ENCODE measurements around the gene NCLN. TPM values are rescaled to one million over a fixed set of nuclear protein-coding genes. Genes with fewer than 3 reads are reported as not detected.

NCLN gene
- total and polyA plus RNA-seq, 2 donors (not counting 1 experiment from before 2014, with no cell fraction given): 33.0 to 35.8 TPM

GRCh38 chr19:3203805-3204645 is 18.3 kb downstream of the NCLN start:
- H3K9me3 ChIP-seq (ENCODE audit: control insufficient read depth, insufficient read depth, low read depth, low read length): no peaks in the 10 kb centered on the region
- no peaks in the 10 kb centered on the region for H4K20me1 ChIP-seq (ENCODE audit: control insufficient read depth, extremely low read depth, insufficient read depth, low read length)
- no peaks in the 10 kb centered on the region for H3K27me3 ChIP-seq (ENCODE audit: control insufficient read depth, insufficient read depth, low read length)
- no peak overlapping the region for H3K9ac ChIP-seq (ENCODE audit: insufficient read depth, low read length)
- H3K27ac ChIP-seq (ENCODE audit: insufficient read depth, low read length): no peak overlapping the region
- DNase-seq (ENCODE audit: low read depth in 2 of 2): no peak
- no peaks in the 10 kb centered on the region for H3K79me2 ChIP-seq (ENCODE audit: control insufficient read depth, insufficient read depth, low read length)
- H3K4me1 ChIP-seq (ENCODE audit: control insufficient read depth, extremely low read depth, insufficient read depth, low read length): no peaks in the 10 kb centered on the region
- H3K4me3 ChIP-seq (replicated peaks in 1 of 4; ENCODE audit: control extremely low read depth in 1 of 4, insufficient read depth in 1 of 4, low read depth in 3 of 4, low read length in 4 of 4): no peak overlapping the region
- peaks cover 12% of the 10 kb centered on the region for H3K36me3 ChIP-seq (ENCODE audit: control insufficient read depth, insufficient read depth, low read length)
- no peak overlapping the region for H3K4me2 ChIP-seq (ENCODE audit: extremely low read depth, insufficient read depth, low read length)
- TF ChIP-seq, protein P1, sequence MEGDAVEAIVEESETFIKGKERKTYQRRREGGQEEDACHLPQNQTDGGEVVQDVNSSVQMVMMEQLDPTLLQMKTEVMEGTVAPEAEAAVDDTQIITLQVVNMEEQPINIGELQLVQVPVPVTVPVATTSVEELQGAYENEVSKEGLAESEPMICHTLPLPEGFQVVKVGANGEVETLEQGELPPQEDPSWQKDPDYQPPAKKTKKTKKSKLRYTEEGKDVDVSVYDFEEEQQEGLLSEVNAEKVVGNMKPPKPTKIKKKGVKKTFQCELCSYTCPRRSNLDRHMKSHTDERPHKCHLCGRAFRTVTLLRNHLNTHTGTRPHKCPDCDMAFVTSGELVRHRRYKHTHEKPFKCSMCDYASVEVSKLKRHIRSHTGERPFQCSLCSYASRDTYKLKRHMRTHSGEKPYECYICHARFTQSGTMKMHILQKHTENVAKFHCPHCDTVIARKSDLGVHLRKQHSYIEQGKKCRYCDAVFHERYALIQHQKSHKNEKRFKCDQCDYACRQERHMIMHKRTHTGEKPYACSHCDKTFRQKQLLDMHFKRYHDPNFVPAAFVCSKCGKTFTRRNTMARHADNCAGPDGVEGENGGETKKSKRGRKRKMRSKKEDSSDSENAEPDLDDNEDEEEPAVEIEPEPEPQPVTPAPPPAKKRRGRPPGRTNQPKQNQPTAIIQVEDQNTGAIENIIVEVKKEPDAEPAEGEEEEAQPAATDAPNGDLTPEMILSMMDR (conservative IDR thresholded peaks at IDR 0.05 in 1 of 2, IDR thresholded peaks at IDR 0.05 in 1 of 2; ENCODE audit: low read depth in 1 of 2, low read length in 2 of 2): no peak
- TF ChIP-seq EZH2 (IDR thresholded peaks at IDR 0.05; ENCODE audit: low read length, missing control alignments): no peak
- H2AFZ ChIP-seq (ENCODE audit: low read length): no peak overlapping the region

DNA sequence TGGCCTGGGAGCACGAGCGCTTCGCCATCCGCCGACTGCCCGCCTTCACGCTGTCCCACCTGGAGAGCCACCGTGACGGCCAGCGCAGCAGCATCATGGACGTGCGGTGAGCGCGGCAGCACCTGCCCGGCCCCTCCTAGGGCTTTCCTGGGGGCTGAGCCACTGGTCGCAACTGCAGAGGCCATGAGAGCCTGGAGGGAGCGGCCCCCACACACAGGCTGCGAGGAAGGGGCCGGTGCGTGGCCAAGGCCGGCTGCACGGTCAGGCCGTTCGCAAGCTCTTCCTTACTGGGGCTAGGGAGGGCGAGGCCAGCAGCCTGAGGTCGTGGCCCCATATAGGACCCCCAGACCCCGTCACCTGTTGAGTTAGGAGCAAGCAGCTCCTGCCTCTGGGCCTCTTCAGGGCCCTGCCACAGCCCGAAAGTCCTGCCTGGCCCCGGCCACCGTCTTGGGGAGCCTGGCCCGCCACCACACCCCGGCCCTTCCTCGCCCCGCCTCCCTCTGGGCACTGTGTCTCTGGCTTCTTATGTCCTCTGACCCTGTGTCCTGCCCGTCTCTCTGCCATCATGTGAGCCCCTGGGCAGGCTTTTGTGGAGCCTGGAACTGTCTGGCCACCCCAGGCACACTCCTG is 19.0 kb downstream of the NCLN start:
- Histone ChIP-seq H3K9me3 (ENCODE audit: control insufficient read depth, insufficient read depth, low read depth, low read length) (no peaks in the 10 kb centered on the region), H3K4me2 (ENCODE audit: extremely low read depth, insufficient read depth, low read length) (no peak overlapping the region), H3K36me3 (ENCODE audit: control insufficient read depth, insufficient read depth, low read length) (peaks cover 14% of the 10 kb centered on the region), H3K4me3 (replicated peaks in 1 of 4; ENCODE audit: control extremely low read depth in 1 of 4, insufficient read depth in 1 of 4, low read depth in 3 of 4, low read length in 4 of 4) (no peak overlapping the region), H3K27ac (ENCODE audit: insufficient read depth, low read length) (no peak overlapping the region), H3K79me2 (ENCODE audit: control insufficient read depth, insufficient read depth, low read length) (no peaks in the 10 kb centered on the region), H3K9ac (ENCODE audit: insufficient read depth, low read length) (no peak overlapping the region), H2AFZ (ENCODE audit: low read length) (no peak overlapping the region), H4K20me1 (ENCODE audit: control insufficient read depth, extremely low read depth, insufficient read depth, low read length) (no peaks in the 10 kb centered on the region), H3K4me1 (ENCODE audit: control insufficient read depth, extremely low read depth, insufficient read depth, low read length) (no peaks in the 10 kb centered on the region), H3K27me3 (ENCODE audit: control insufficient read depth, insufficient read depth, low read length) (no peaks in the 10 kb centered on the region)
- TF ChIP-seq, protein P1 (conservative IDR thresholded peaks at IDR 0.05 in 1 of 2, IDR thresholded peaks at IDR 0.05 in 1 of 2; ENCODE audit: low read depth in 1 of 2, low read length in 2 of 2): no peak
- TF ChIP-seq EZH2 (IDR thresholded peaks at IDR 0.05; ENCODE audit: low read length, missing control alignments): no peak
- no peak for DNase-seq (ENCODE audit: low read depth in 2 of 2)

DNA sequence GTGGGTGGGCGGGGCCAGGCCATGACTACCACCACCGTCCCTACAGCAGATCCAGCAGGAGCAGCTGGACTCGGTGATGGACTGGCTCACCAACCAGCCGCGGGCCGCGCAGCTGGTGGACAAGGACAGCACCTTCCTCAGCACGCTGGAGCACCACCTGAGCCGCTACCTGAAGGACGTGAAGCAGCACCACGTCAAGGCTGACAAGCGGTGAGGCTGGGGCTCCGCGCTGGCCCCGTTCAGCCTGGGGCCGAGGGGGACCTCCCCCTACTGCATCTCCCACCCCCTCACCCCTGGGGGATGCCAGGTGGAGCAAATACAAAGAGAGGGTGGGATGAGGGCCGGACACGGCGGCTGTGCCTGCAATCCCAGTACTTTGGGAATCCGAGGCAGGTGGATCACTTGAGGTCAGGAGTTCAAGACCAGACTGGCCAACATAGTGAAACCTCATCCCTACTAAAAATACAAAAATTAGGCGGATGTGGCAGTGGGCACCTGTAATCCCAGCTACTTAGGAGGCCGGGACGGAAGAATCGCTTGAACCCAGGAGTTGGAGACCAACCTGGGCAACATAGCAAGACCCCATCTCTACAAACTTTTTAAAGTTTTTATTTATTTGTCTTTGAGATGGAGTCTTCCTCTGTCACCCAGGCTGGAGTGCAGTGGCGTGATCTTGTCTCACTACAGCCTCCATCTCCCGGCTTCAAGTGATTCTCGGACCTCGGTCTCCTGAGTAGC is 20.7 kb downstream of the NCLN start:
- Histone ChIP-seq H3K9me3 (ENCODE audit: control insufficient read depth, insufficient read depth, low read depth, low read length) (no peaks in the 10 kb centered on the region), H3K4me1 (ENCODE audit: control insufficient read depth, extremely low read depth, insufficient read depth, low read length) (no peaks in the 10 kb centered on the region), H3K9ac (ENCODE audit: insufficient read depth, low read length) (no peak overlapping the region), H3K27ac (ENCODE audit: insufficient read depth, low read length) (no peak overlapping the region), H3K27me3 (ENCODE audit: control insufficient read depth, insufficient read depth, low read length) (no peaks in the 10 kb centered on the region), H4K20me1 (ENCODE audit: control insufficient read depth, extremely low read depth, insufficient read depth, low read length) (no peaks in the 10 kb centered on the region), H3K36me3 (ENCODE audit: control insufficient read depth, insufficient read depth, low read length) (peaks cover 12% of the 10 kb centered on the region), H3K4me2 (ENCODE audit: extremely low read depth, insufficient read depth, low read length) (no peak overlapping the region), H3K4me3 (replicated peaks in 1 of 4; ENCODE audit: control extremely low read depth in 1 of 4, insufficient read depth in 1 of 4, low read depth in 3 of 4, low read length in 4 of 4) (no peak overlapping the region), H2AFZ (ENCODE audit: low read length) (no peak overlapping the region), H3K79me2 (ENCODE audit: control insufficient read depth, insufficient read depth, low read length) (no peaks in the 10 kb centered on the region)
- DNase-seq (ENCODE audit: low read depth in 2 of 2): no peak
- TF ChIP-seq, protein P1 (conservative IDR thresholded peaks at IDR 0.05 in 1 of 2, IDR thresholded peaks at IDR 0.05 in 1 of 2; ENCODE audit: low read depth in 1 of 2, low read length in 2 of 2): no peak
- no peak for TF ChIP-seq EZH2 (IDR thresholded peaks at IDR 0.05; ENCODE audit: low read length, missing control alignments)
